Measurements from ENCODE around the gene UBA7. TPM values are rescaled to one million over a fixed set of nuclear protein-coding genes. Genes with fewer than 3 reads are reported as not detected.

UBA7 gene
- total RNA-seq, 4 donors from 2014 or later: 16.2 to 62.7 (median 31.1) TPM

DNA sequence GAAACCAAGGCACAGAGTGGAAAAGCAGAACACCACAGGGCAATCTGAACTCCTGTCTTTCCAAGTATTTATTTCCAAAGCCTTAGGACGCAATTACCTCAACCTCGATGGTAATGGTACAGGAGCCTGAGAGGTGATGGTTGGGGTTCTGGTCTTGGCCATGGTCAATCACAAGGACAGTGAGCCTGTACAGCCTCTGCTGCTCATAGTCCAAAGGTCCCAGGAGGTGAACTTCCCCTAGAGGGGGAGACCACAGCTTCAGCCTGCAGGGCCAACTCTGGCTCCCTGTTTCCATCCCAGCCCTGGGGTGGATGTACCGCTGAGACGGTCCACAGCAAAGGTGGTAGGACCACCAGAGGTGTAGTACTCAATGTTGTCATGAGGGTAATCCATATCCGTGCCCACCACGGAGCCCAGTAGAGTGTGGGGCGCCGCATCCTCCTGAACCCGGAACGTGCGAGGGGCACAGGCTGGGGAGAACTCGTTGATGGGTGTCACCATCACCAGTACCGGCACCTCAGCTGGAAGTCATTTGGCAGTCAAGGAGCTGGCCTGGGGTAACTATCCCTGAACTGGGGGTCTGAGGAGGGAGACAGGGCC, 20.2 kb downstream of the UBA7 start:
- Histone ChIP-seq H3K4me1 (no peaks in the 10 kb centered on the region), H3K9me3 (no peaks in the 10 kb centered on the region), H3K4me3 (no peak overlapping the region), H3K27me3 (no peaks in the 10 kb centered on the region), H3K27ac (no peak overlapping the region), H3K36me3 (no peaks in the 10 kb centered on the region)
- 60 to 92% methylated on average over 1 to 2 of the region's 13 CpGs for WGBS, 2 donors (ENCODE audit: low coverage in 1 of 2)
- no peak for TF ChIP-seq POLR2A (IDR thresholded peaks at IDR 0.05)
- TF ChIP-seq, protein P1, sequence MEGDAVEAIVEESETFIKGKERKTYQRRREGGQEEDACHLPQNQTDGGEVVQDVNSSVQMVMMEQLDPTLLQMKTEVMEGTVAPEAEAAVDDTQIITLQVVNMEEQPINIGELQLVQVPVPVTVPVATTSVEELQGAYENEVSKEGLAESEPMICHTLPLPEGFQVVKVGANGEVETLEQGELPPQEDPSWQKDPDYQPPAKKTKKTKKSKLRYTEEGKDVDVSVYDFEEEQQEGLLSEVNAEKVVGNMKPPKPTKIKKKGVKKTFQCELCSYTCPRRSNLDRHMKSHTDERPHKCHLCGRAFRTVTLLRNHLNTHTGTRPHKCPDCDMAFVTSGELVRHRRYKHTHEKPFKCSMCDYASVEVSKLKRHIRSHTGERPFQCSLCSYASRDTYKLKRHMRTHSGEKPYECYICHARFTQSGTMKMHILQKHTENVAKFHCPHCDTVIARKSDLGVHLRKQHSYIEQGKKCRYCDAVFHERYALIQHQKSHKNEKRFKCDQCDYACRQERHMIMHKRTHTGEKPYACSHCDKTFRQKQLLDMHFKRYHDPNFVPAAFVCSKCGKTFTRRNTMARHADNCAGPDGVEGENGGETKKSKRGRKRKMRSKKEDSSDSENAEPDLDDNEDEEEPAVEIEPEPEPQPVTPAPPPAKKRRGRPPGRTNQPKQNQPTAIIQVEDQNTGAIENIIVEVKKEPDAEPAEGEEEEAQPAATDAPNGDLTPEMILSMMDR (IDR thresholded peaks at IDR 0.05): no peak
- no peak for TF ChIP-seq POLR2AphosphoS5 (IDR thresholded peaks at IDR 0.05)
- TF ChIP-seq EP300 (IDR thresholded peaks at IDR 0.05): no peak
- ATAC-seq: no peak

DNA sequence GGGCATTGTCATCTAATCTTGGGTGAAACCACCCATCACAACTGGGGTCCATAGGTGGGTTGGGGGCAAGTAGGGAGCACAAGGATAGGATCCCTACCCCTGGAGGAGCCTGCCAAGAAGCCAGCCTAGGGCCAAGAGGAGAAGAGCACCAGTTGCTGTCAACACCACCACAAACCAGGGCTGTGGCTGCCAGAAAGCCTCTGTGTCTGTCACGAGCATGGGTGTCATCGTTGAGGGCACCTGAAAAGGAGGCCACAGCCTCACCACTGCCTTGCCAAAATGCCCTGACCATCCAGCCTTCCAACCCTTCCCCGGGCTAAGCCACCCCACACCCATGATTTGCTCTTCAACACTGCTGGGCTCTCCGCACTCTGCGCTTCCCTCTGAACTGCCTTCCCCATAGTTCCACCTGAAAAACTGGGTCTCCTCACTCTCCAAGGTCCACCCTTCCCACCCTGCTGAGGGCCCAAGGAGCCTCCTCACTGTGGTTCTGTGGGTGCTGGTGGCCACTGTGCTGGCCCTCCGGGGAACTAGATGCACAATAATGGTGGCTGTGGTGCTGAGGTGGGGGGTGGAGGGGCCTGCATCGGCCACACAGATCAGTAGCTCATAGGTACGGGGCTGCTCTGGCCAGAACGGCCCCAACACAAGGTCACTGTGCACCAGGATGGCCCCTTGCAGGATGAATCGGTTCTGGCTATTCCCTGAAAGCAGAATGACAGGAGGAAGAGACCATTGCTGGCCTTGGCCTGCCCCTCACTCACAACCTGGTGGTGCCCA, 21.2 kb downstream of the UBA7 start:
- no peak for ATAC-seq
- WGBS, 2 donors (ENCODE audit: low coverage in 1 of 2): 90 to 100% methylated on average over 3 of the region's 10 CpGs
- no peak overlapping the region for H3K27ac ChIP-seq

DNA sequence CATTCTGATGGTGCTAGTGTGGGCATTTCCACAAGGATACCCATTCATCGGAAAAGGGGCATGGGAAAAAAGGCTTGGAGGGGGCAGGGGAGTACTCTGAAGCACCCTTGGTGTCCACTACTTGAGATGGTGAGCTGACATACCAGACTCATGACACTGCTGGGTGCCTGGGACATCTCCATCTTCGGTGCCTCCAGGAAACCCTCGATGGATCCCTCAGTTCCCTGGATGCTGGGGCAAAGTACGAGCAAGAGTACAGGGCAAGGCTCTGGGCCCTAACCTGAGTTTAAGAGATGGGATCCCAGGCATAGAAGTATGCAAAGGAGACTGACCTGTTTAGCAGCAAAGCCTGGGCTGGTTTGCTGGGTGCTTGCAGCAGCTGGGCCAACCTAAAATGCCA, 22.2 kb downstream of the UBA7 start:
- Histone ChIP-seq H3K27me3 (no peaks in the 10 kb centered on the region), H3K9me3 (no peaks in the 10 kb centered on the region), H3K36me3 (no peaks in the 10 kb centered on the region), H3K4me3 (no peak overlapping the region), H3K27ac (no peak overlapping the region), H3K4me1 (peaks cover 0 to 9% (median 0%) of the 10 kb centered on the region in 3 donors)
- ATAC-seq: no peak
- WGBS, 2 donors (ENCODE audit: low coverage in 1 of 2): no CpG with 5 or more reads among the region's 4 CpGs
- no peak for TF ChIP-seq POLR2AphosphoS5 (IDR thresholded peaks at IDR 0.05)
- no peak for TF ChIP-seq POLR2A (IDR thresholded peaks at IDR 0.05)
- TF ChIP-seq, protein P1 (IDR thresholded peaks at IDR 0.05): no peak
- TF ChIP-seq EP300 (IDR thresholded peaks at IDR 0.05): no peak

More for the DNA sequence above, 21.2 kb downstream of the UBA7 start:
- H3K4me3 ChIP-seq: no peak overlapping the region
- no peaks in the 10 kb centered on the region for H3K36me3 ChIP-seq
- no peaks in the 10 kb centered on the region for H3K9me3 ChIP-seq
- H3K4me1 ChIP-seq: no peaks in the 10 kb centered on the region
- no peak for TF ChIP-seq POLR2AphosphoS5 (IDR thresholded peaks at IDR 0.05)
- TF ChIP-seq, protein P1 (IDR thresholded peaks at IDR 0.05): no peak
- no peak for TF ChIP-seq POLR2A (IDR thresholded peaks at IDR 0.05)
- no peak for TF ChIP-seq EP300 (IDR thresholded peaks at IDR 0.05)
- no peaks in the 10 kb centered on the region for H3K27me3 ChIP-seq

DNA sequence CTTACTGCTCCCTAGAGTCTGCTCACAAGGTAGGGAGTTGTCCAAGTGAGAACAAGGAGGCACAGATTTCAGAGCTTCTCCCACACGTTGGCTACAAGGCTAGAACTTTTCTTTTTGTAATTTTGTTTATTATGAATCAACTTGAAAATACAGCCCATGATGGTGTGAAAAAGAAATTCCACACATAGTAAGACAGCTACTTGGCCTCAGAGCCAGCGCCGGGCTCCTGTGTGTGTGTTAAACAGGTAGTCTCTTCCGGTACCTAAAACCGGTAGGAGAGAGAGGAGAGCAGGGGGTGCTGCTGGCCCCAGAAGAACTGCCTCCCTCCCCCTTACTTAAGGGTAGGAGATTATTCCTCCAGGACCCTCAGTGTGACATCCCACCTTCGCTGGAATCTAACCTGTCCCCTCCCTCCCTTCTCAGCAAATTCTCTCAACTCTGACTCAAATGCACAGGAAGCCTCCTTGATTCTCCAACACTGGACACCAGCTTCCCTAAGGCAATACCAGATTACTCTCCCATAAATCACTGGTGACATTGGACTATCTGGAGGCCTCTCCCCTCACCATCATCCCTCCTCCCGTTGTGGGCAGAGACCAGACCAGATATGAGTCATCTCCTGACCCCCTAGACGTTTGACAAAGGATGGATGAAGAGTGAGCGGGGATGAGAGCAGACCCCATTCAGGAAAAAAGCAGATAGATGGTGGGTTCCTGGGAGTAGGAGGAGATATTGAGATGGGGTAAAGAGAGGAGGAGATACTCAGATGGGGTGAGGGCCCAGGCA, 22.9 kb downstream of the UBA7 start:
- TF ChIP-seq POLR2A (IDR thresholded peaks at IDR 0.05) (no peak), POLR2AphosphoS5 (IDR thresholded peaks at IDR 0.05) (no peak), EP300 (IDR thresholded peaks at IDR 0.05) (no peak)
- TF ChIP-seq, protein P1 (IDR thresholded peaks at IDR 0.05): no peak
- Histone ChIP-seq H3K36me3 (no peaks in the 10 kb centered on the region), H3K9me3 (no peaks in the 10 kb centered on the region), H3K27ac (no peak overlapping the region), H3K4me1 (peaks cover 0 to 9% (median 0%) of the 10 kb centered on the region in 3 donors), H3K4me3 (no peak overlapping the region), H3K27me3 (no peaks in the 10 kb centered on the region)
- no peak for ATAC-seq
- 55 to 67% methylated on average over 9 of the region's 9 CpGs for WGBS, 2 donors (ENCODE audit: low coverage in 1 of 2)
